HG02840 (cell line): ENCODE measurements around the gene PDE2A.

Source experiments
- ATAC-seq: cut with Tn5 transposase; IDR thresholded peaks from one replicate; pipeline ENCODE4 v1.9.1; 2021; ENCODE audit warnings: mild to moderate bottlenecking, moderate library complexity, moderate number of reproducible peaks; ENCODE audit not compliant: unreplicated experiment, low FRiP score

The PDE2A gene

GRCh38 chr11:72673943-72674828 is at the start of gene PDE2A:
PDE2A (minus strand) TSS chr11:72674422; CDS start chr11:72674207, 215 bp downstream.
- ATAC-seq = no peak

- no peak for ATAC-seq
These were observed 49.3 kb upstream of the PDE2A start for GRCh38 chr11:72723508-72723907.

- peak; percentile 76 for ATAC-seq
These were observed 48.0 kb upstream of the PDE2A start for GRCh38 chr11:72722050-72722748.

- no peak for ATAC-seq
These were observed 47.4 kb upstream of the PDE2A start for GRCh38 chr11:72721689-72722049.

- ATAC-seq = no peak
These were observed 47.1 kb upstream of the PDE2A start for GRCh38 chr11:72721276-72721675.

- ATAC-seq = no peak
These were observed 46.6 kb upstream of the PDE2A start for GRCh38 chr11:72720784-72721183.

GRCh38 chr11:72720047-72720446 is 45.8 kb upstream of the PDE2A start:
- ATAC-seq = no peak

GRCh38 chr11:72719551-72719950 is 45.3 kb upstream of the PDE2A start:
- no peak for ATAC-seq

- ATAC-seq = no peak
These were observed 44.9 kb upstream of the PDE2A start for GRCh38 chr11:72719144-72719543.

- no peak for ATAC-seq
These were observed 43.9 kb upstream of the PDE2A start for GRCh38 chr11:72718101-72718501.

- ATAC-seq = no peak
These were observed 42.7 kb upstream of the PDE2A start for GRCh38 chr11:72716788-72717435.

GRCh38 chr11:72716290-72716689 is 42.1 kb upstream of the PDE2A start:
- no peak for ATAC-seq

- no peak for ATAC-seq
These were observed 38.6 kb upstream of the PDE2A start for GRCh38 chr11:72712841-72713240.

GRCh38 chr11:72712168-72712751 is 38.0 kb upstream of the PDE2A start:
- no peak for ATAC-seq

GRCh38 chr11:72711141-72711540 is 36.9 kb upstream of the PDE2A start:
- ATAC-seq = no peak

GRCh38 chr11:72710278-72710677 is 36.1 kb upstream of the PDE2A start:
- no peak for ATAC-seq

- no peak for ATAC-seq
These were observed 35.4 kb upstream of the PDE2A start for GRCh38 chr11:72709478-72710238.

- ATAC-seq = no peak
These were observed 32.8 kb upstream of the PDE2A start for GRCh38 chr11:72707032-72707431.

- ATAC-seq = no peak
These were observed 32.4 kb upstream of the PDE2A start for GRCh38 chr11:72706579-72706978.
